ENCODE results near the gene KIAA1671.

The KIAA1671 gene

DNA sequence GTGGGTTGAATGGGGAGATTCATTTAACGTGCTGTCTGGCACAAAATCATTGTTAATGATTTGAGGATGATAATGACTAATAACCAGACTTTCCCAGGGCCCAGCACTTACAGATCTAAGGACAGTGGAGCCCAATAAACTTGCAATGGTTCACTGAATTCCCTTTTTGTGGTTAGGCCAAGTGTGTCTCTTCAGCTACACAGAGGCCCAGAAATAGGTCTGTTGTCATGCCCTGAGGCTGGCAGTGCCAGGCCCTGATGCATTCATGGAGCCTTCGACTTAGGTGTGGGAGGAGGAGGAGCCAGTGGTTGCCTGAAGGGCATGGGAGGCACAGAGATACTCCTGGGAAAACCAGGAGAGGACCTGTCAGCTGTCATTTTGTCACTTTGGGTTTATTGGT lies 56.1 kb downstream of the KIAA1671 start:
- TF ChIP-seq, protein P1, sequence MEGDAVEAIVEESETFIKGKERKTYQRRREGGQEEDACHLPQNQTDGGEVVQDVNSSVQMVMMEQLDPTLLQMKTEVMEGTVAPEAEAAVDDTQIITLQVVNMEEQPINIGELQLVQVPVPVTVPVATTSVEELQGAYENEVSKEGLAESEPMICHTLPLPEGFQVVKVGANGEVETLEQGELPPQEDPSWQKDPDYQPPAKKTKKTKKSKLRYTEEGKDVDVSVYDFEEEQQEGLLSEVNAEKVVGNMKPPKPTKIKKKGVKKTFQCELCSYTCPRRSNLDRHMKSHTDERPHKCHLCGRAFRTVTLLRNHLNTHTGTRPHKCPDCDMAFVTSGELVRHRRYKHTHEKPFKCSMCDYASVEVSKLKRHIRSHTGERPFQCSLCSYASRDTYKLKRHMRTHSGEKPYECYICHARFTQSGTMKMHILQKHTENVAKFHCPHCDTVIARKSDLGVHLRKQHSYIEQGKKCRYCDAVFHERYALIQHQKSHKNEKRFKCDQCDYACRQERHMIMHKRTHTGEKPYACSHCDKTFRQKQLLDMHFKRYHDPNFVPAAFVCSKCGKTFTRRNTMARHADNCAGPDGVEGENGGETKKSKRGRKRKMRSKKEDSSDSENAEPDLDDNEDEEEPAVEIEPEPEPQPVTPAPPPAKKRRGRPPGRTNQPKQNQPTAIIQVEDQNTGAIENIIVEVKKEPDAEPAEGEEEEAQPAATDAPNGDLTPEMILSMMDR (IDR thresholded peaks at IDR 0.05; ENCODE audit: low read length), result no peak
- TF ChIP-seq EZH2 (IDR thresholded peaks at IDR 0.05; ENCODE audit: borderline replicate concordance, low read length), result no peak
- Histone ChIP-seq H3K9ac (ENCODE audit: low read length) (no peak overlapping the region), H3K4me3 (ENCODE audit: low read depth, low read length, poor library complexity, severe bottlenecking) (no peak overlapping the region), H3K79me2 (ENCODE audit: insufficient read depth, low read length) (no peaks in the 10 kb centered on the region), H3K9me2 (ENCODE audit: low read depth, low read length) (no peaks in the 10 kb centered on the region), H3K4me1 (ENCODE audit: insufficient read depth, low read length, severe bottlenecking) (no peaks in the 10 kb centered on the region), H3F3A (ENCODE audit: insufficient read depth, low read length) (no peaks in the 10 kb centered on the region), H3K36me3 (ENCODE audit: insufficient read depth, low read length) (no peaks in the 10 kb centered on the region), H3K4me2 (ENCODE audit: low read length) (no peak overlapping the region), H3K27ac (ENCODE audit: low read depth, low read length, poor library complexity, severe bottlenecking) (no peak overlapping the region), H2AFZ (ENCODE audit: low read length) (no peak overlapping the region), H3K9me3 (ENCODE audit: low read length) (no peaks in the 10 kb centered on the region), H3K27me3 (ENCODE audit: insufficient read depth, low read length) (no peaks in the 10 kb centered on the region), H4K20me1 (ENCODE audit: insufficient read depth, low read length) (no peaks in the 10 kb centered on the region)

DNA sequence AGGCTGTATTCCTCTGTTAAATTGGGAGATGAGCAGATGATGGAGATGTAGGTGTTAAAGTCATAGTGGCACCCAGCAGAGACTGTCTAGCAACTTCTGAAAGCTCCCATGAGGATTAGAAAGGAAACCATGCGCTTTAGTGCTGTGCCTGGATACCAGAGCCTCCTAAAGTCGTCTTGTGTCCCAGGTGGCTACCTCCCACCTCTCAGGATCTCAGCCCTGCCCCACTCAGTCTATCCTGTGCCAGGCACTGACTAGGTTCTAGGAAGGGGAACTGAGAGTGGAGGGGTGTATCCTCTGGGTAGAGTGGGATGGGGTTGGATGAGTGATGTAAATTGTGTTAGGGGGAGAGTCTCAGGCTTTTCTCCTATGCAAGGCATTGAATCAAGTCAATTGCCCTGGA lies 60.2 kb downstream of the KIAA1671 start:
- TF ChIP-seq, protein P1 (IDR thresholded peaks at IDR 0.05; ENCODE audit: low read length), result no peak
- TF ChIP-seq EZH2 (IDR thresholded peaks at IDR 0.05; ENCODE audit: borderline replicate concordance, low read length), result no peak
- no peaks in the 10 kb centered on the region for H3K27me3 ChIP-seq (ENCODE audit: insufficient read depth, low read length)

DNA sequence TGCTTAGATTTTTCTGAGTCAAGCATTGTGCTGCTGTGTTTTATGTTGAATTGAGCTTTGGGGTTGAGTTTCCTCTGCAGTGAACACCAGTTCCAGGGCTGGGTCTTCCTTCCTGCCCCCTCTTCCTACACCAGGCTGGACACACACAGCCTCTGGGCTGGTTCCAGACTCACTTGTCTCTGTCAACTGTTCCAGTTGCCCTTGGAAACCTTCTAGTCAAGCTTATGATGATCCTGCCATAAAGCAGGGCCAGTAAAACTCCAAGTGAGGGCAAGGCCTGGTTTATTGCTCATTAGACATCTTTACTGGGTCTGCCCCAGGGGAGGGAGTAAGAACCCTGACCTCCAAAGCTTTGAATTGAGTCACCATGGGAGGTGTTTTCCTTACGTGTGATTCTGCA lies 61.1 kb downstream of the KIAA1671 start:
- Histone ChIP-seq H3K79me2 (ENCODE audit: insufficient read depth, low read length) (no peaks in the 10 kb centered on the region), H3F3A (ENCODE audit: insufficient read depth, low read length) (no peaks in the 10 kb centered on the region), H3K9me3 (ENCODE audit: low read length) (no peaks in the 10 kb centered on the region), H3K4me1 (ENCODE audit: insufficient read depth, low read length, severe bottlenecking) (no peaks in the 10 kb centered on the region), H3K36me3 (ENCODE audit: insufficient read depth, low read length) (no peaks in the 10 kb centered on the region), H3K9me2 (ENCODE audit: low read depth, low read length) (no peaks in the 10 kb centered on the region), H3K27me3 (ENCODE audit: insufficient read depth, low read length) (no peaks in the 10 kb centered on the region), H2AFZ (ENCODE audit: low read length) (no peak overlapping the region), H4K20me1 (ENCODE audit: insufficient read depth, low read length) (no peaks in the 10 kb centered on the region), H3K4me2 (ENCODE audit: low read length) (no peak overlapping the region), H3K9ac (ENCODE audit: low read length) (no peak overlapping the region), H3K27ac (ENCODE audit: low read depth, low read length, poor library complexity, severe bottlenecking) (no peak overlapping the region), H3K4me3 (ENCODE audit: low read depth, low read length, poor library complexity, severe bottlenecking) (no peak overlapping the region)
- no peak for TF ChIP-seq EZH2 (IDR thresholded peaks at IDR 0.05; ENCODE audit: borderline replicate concordance, low read length)
- TF ChIP-seq, protein P1 (IDR thresholded peaks at IDR 0.05; ENCODE audit: low read length), result no peak

More for the DNA sequence above, 60.2 kb downstream of the KIAA1671 start:
- Histone ChIP-seq H3F3A (ENCODE audit: insufficient read depth, low read length) (no peaks in the 10 kb centered on the region), H3K4me1 (ENCODE audit: insufficient read depth, low read length, severe bottlenecking) (no peaks in the 10 kb centered on the region), H3K36me3 (ENCODE audit: insufficient read depth, low read length) (no peaks in the 10 kb centered on the region), H3K4me3 (ENCODE audit: low read depth, low read length, poor library complexity, severe bottlenecking) (no peak overlapping the region), H3K27ac (ENCODE audit: low read depth, low read length, poor library complexity, severe bottlenecking) (no peak overlapping the region), H3K4me2 (ENCODE audit: low read length) (no peak overlapping the region), H3K9me2 (ENCODE audit: low read depth, low read length) (no peaks in the 10 kb centered on the region), H4K20me1 (ENCODE audit: insufficient read depth, low read length) (no peaks in the 10 kb centered on the region), H3K79me2 (ENCODE audit: insufficient read depth, low read length) (no peaks in the 10 kb centered on the region), H2AFZ (ENCODE audit: low read length) (no peak overlapping the region), H3K9ac (ENCODE audit: low read length) (no peak overlapping the region), H3K9me3 (ENCODE audit: low read length) (no peaks in the 10 kb centered on the region)
